NOMO-1 treated with dmso at 0.1 percent for 144 hours (cell line): ENCODE measurements around the gene MYL9.
"Not testable (repeated sequence)": the region's sequence is repeated elsewhere in the genome, so short reads cannot be mapped to it uniquely, and the experiment has no call there.

Experiments
- DNase-seq: peaks from one replicate; lab custom pipeline; 2025; ENCODE audit not compliant: unreplicated experiment; lab: John Stamatoyannopoulos, UW

MYL9 gene

DNA sequence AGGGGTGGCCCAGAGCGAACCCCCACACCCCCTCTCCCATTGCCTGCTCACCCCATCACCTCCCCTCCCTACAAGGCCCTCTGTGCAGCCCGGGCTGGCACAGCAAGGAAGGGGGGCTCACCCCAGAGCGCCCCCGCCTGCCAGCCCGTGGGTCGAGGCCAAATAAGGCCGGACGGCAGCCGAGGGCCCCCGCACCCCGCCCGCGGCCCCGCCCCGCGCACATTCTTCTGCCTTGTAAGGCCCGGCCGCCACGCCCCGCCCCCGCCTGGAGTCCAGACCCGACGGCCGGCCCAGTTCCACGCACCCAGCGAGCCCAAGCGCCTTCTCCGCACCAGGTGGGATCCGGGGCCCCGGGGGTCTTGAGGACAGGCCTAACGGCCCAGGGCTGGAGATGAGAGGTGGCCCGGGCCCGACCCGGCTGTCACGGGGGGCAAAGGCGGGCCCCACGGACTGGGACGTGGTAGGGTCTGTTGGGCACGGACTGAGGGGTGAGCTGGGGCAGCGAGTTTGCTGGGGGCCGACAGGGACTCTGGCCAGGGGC, at the start of gene MYL9:
TSS of gene MYL9 (plus strand) at position 293 of the 541 bp plus-strand sequence. CDS start 3,366 bp downstream, outside the sequence.
- no peak for DNase-seq

DNA sequence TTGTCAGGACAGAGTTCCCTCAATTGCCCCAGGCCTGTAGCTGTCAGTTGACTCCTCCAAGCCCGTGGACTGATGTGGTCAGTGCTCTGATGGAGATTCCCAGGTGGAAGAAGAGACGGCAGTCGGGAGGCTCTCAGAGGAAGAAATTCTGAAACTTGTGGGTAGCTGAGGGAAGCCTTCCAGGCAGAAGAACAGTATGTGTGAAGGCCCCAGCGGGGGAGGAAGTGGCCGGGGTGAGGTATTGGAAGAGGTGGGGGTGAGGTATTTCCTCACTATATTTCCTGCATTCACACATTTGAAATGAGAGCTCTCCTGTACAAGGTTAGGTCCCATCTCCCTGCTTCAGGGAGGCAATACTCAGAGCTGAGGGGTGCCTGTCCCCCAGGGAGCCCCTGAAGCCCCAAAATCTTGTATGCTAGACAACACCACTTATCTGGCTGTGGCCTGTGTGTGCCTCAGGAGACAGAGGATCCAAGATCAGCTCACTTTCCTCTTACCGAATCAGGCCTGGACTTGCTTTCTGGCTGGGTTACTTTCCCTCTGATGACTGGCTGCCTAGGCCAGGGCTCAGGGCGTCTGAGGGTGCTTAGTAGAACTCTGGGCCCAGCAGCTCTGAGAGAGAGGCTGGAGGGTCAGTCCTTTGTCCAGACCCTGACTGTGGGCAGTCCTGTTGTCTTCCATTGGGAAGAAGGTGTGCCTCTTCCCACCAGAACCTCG, 49.3 kb upstream of the MYL9 start:
- peak; percentile 44 for DNase-seq

DNA sequence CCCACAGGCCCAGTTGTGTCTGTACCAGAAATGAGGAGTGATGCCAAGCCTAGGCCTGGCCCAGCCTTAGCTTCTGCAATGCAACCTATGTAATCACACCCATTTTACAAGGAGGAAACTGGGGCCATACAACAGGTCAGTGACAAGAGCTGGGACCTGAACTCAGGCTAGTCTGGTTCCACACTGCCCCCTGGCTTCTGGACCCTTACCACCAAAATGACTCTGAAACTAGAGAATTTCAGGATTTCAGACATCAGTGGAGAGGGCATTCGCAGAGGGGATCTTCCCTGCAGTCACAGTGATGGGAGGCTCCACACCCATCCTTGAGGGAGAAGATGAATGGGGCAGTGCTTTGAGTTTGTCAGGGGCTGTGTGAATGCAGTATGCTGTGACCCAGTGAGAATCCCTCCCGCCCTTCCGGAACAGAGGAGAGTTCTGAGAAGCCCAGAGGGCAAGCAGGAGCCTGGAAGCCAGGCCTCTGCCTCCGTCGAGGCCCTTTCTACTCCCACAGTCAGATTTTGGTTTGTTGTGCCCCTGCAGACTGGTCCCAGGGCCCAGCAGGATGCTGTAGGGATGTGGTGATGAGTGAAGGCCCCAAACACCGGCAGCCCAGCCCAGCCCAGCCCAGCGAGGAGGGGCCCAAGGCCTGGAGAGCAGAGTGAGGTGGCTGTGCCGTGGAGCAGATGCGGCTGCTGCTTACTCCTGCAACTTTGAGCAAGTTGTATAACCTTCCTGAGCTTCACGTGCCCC, 48.1 kb upstream of the MYL9 start:
- DNase-seq, result no peak

DNA sequence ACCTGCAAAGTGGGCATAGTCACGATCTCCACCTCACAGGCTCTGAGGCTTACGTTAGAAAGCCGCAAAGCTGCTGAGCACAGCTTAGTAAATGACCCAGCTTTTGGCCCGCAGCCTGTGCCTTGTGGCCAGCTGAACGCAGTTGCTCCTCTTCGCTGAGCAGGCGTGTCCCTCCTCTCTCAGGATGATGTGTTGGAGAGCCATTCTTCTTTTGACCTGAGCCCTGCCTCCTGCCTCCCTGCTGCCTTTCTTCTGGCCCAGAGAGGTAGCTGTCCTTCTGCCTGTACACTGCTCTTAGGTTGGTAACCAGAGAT, 47.6 kb upstream of the MYL9 start:
- no peak for DNase-seq

DNA sequence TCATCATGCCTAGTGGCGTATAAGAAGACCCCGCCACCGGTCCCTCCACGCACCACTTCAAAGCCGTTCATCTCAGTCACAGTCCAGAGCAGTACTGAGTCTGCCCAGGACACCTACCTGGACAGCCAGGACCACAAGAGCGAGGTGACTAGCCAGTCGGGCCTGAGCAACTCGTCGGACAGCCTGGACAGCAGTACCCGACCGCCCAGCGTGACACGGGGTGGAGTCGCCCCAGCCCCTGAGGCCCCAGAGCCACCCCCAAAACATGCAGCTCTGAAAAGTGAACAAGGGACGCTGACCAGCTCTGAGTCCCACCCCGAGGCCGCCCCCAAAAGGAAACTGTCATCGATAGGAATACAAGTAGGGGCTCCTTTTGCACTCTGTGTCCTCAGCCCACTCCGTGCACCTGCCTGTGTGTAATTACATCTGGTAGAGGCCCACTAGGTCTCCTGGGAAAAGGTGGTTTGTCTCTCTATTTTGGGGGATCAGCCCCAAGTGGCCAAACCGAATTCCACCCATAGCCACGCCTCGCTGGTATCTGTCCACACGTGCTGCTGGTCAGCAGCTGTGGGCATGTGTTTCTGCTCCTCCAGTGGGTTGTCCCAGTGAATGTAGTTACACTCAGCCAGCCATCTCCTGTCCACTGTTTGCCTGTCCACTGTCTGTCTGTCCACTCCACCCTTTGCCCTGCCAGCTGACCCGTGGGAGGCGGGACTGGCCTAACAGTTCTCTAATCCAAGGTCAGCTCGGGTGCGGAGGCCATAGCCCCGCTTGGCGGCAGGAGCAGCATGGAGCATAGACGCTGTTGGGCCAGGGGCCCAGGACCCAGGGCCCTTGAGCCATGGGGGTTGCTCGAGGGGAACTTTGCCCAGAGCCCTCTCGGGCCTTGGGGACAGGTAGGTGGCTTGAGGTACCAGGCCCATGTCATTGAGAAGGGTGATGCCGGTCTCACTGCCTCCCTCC, 44.3 kb upstream of the MYL9 start:
- no peak for DNase-seq

DNA sequence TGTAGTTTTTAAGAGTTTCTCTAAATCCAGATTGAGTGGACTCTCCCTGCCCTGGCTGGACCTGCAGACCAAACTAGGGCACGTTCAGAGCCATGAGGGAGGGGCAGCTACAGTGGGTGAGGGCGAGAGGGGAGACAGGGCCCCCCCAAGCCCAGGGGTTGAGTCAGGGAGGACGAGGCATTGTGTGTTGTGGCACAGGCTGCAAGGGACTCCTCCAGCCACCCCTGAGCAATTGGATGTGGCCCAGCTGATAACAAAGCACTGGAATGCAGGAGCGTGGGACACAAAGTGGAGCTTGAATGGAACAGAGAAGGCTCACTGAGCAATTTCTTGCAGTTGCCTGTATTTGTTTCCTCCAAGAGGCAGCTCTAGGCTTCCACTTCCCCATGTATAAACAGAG, 43.5 kb upstream of the MYL9 start:
- no peak for DNase-seq

DNA sequence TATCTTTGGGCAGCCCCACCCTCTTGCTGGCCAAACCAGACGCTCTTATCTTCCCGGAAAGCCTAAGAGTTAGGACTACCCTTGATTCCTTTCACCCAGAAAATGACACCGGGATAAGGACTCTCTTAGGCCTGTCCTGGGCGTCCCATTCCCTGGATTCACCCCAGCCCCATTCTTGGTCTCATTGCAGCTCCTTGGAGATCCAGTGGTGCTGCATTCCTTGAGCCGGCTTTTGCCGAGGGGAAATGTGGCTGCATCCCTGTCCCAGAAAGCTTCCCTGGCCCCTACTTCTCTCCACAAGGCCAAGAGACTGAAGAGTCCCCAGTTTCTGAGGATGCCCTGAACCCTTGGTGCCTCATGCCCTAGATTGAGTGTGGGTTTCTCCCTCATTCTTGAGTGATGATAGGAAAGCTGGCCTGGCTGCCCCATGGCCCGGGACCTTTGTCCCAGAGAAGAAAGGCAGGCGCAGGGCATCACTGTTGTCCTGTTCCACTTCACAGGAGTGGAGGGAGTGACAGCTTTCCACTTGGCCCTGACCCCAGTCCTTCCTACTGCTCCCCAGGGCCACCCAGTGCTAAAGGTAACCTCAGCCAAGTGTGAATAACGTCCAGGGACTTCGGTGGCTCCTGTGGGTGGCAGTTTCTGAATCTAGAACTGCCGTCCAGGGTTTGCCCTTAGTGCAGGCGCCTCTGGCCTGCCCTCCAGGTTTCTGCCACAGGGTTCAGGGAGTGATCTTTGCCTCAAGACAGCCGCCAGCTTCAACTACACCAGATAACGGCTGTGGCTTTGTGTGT, 42.7 kb upstream of the MYL9 start:
- no peak for DNase-seq

DNA sequence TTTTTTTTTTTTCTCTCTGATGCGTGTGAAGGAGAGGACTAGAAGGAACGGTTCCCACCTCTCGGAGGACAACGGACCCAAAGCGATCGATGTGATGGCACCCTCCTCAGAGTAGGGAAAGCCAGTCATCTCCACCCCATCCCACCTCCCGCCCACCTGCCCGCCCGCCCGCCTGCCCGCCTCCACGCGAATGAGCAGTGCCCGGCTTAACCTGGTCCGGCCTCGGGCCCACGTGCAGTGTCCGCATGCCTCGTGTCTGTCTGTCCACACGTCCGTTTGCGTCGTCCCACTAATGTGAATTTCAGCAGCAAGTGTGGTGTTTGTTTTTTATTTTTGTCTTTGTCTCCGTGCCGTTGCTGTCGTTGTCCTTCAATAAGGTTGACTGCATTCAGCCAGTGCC, 42.1 kb upstream of the MYL9 start:
- no peak for DNase-seq

DNA sequence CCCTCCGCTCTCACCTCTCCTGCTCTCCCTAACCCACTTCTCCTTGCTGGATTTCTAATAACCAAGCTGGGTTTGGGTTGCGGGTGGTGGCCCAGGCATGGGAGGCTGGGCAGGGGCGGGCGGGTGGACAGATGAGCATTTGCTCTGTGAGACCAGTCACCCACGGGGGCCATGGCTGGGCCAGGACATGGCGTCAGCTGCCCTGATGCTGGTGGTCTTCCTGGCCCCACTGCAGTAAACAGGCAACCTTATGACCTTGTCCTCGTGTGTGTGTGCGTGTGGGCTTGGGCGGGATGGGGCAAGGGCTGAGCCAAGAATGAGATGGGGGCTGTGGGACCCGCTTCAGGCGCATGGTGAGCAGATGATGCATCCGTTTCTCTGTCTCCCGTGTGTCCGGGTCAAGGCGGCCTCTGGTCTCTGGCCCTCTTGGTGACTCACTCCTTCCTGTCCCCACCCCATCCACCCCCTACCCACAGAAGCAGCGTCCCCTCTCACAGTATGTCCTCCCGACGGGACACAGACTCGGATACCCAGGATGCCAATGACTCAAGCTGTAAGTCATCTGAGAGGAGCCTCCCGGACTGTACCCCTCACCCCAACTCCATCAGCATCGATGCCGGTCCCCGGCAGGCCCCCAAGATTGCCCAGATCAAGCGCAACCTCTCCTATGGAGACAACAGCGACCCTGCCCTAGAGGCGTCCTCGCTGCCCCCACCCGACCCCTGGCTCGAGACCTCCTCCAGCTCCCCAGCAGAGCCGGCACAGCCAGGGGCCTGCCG, 41.4 kb upstream of the MYL9 start:
- no peak for DNase-seq

DNA sequence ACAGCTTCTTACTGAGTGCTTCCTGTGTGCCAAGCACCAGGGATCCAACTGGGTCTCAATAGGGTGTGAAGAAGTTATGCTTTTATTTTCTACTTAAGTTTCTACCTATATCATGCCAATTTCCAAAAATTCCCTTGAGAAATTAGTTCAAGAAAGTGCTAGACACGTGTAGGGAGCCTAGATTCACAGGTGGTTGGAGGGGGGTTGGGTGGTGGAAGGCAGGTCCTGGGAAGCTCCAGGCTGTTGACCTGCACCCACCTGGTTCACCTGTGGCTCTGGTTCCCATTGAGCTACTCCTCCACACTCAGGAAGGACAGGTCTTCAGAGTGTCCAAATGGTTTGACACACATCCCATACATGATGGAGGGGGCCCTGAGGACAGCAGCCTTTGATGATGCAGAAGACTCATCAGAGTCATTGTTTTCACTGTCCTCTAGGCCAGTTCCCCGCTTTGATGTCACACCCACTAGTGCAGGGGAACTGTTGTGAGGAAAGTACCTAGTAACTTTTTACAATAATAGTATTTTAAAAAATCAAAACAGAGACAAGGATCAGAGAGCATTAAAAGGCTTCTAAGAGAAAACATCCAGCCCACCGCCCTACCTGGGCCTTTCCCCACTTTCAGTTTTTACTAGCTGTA, 39.8 kb upstream of the MYL9 start:
- no peak for DNase-seq

DNA sequence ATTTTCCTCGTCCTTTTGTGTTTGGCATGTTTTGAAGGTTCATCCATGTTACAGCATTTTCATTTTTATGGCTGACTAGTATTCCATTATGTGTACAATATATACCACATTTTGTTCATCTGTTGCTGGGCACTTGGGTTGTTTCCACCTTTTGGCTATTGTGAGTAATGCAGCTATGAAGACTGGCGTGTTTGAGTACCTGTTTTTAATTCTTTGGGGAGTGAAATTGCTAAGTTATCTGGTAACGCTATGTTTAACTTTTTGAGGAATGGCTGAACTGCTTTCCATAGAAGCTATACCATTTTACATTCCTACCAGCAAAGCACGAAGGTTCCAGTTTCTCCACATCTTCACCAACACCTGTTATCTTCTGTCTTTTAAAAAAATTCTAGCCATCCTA, 37.0 kb upstream of the MYL9 start:
- no peak for DNase-seq

DNA sequence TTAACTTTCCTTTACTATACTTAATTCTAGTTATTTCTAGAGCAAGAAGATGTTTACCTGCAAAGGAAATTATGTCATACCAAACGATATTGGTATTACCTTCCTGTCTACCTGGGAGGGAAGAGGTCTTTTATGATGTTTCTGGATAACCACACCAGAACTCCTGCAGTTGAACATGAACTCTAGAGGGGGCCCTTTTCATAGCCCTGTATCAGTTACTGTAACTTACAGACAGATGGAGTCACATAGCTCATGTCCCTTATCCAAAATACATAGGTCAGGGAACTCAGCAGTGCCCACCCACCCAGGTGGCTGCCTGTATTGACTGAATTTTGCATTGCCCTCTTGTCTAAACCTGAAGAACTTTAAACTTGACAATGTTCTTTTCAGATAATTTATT, 35.1 kb upstream of the MYL9 start:
- no peak for DNase-seq

DNA sequence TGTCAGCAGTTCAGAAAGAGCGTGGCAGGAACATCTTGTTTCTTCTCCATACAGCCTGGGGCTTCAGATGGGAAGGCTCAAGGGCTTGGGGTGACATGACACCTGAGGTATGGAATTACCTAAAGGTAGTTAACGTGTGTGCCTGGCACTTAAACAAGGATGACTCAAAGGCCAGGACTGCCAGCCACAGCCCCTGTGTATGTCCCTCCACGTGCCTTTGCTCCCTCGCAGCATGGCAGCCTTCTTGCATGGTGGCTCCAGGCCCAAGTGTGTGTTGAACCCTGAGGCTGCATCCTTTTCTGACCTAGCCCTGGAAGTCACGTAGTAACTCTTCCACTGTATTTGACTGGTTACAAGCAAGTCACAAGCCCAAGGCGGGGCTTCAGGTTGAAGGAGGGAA, 33.6 kb upstream of the MYL9 start:
- DNase-seq, result no peak

DNA sequence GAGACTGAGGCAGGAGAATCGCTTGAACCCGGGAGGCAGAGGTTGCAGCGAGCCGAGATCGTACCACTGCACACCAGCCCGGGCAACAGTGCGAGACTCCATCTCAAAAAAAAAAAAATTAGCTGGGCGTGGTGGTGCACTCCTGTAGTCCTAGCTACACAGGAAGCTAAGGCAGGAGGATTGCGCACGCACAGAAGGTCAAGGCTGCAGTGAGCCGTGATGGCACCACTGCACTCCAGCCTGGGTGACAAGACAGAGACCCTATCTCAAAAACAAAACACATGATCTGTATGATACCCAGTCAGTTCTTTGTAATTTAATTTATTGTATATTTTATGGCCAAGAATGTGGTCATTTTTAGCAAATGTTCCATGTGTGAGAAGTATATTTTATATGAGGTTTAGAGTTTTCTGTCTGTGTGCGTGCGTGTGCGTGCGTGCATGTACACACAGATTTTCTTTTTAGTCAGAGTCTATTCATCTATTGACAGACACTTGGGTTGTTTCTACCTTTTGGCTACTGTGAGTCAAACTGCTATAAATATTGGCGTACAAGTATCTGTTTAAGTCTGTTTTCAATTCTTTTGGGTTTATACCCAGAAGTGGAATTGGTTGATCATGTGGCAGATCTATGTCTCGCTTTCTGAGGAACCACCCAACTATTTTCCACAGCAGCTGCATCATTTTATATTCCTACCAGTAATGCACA, 22.2 kb upstream of the MYL9 start:
- no peak for DNase-seq

DNA sequence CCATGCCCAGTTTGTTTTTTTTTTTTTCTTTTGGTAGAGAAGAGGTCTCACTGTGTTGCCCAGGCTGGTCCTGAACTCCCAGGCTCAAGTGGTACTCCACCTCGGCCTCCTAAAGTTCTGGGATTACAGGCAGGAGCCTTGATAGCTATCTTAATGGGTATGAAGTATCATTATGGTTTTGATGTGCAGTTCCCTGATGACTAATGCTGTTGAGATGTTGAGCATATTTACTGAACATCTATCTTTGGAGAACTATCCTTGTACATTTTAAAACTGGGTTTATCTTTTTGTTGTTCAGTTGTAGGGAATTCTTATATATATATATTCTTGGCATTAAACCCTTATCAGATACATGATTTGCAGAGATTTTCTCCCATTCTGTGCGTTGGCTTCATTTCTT, 21.4 kb upstream of the MYL9 start:
- no peak for DNase-seq

DNA sequence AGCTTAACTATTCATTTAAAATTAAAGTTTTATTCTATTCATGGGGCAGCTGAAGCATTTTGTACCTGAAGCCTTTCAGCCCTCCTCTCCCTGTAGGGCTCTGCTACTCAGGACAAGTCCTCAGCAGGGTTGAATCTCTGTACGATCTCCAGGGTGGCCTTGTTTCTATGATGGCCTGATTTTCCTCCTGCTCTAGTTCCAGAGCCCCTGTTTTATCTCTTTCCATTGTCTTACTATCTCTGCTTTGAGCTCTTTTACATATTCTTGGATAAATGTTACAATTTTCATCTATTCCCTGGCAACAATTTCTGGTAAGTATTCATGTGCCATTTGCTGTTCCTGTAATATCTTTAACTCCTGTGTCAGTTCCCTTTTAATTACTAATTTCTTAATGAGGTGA, 19.8 kb upstream of the MYL9 start:
- no peak for DNase-seq

DNA sequence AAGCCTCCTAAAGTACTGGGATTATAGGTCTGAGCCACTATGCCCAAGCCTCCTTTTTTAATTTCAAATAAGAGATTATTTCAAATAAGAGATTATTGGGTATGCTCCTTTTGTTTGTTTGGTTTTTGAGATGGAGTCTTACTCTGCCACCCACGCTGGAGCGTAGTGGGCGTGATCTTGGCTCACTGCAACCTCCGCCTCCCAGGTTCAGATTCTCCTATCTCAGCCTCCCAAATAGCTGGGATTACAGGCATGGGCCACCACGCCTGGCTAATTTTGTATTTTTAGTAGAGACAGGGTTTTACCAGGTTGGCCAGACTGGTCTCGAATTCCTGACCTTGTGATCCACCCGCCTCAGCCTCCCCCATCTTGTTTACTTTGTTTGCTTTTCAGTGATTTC, 18.9 kb upstream of the MYL9 start:
- DNase-seq, result not testable (repeated sequence)

DNA sequence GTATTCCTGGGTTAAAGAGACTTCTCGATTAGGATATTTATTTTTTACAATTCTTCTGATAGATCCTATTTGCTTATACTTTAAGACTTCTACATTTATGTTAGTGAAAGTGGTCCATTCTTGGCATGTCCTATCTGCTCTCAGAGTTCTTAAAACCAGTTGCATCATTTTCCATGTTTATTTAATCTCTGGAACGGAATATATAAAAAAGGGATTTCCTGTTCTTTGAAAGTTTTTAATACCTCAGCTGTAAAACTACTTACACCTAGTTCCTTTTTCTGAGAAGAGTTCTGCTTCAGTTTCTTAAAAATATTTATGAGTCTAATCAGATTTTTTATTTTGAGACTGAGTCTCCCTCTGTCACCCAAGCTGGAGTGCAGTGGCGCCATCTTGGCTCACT, 18.0 kb upstream of the MYL9 start:
- no peak for DNase-seq
